Stimulated activated CD4-positive, alpha-beta T cell treated with anti-CD3 and anti-CD28 coated beads, Interleukin-15, amount 100 ng/mL, for 24 hours (primary cell): ENCODE data around the gene RAPGEFL1.
"Not testable (repeated sequence)": the region's sequence is repeated elsewhere in the genome, so short reads cannot be mapped to it uniquely, and the experiment has no call there.

Experiments
- DNase-seq: peaks from one replicate; pipeline ENCODE4 v3.0.0-alpha.2; 2020

The RAPGEFL1 gene

DNA sequence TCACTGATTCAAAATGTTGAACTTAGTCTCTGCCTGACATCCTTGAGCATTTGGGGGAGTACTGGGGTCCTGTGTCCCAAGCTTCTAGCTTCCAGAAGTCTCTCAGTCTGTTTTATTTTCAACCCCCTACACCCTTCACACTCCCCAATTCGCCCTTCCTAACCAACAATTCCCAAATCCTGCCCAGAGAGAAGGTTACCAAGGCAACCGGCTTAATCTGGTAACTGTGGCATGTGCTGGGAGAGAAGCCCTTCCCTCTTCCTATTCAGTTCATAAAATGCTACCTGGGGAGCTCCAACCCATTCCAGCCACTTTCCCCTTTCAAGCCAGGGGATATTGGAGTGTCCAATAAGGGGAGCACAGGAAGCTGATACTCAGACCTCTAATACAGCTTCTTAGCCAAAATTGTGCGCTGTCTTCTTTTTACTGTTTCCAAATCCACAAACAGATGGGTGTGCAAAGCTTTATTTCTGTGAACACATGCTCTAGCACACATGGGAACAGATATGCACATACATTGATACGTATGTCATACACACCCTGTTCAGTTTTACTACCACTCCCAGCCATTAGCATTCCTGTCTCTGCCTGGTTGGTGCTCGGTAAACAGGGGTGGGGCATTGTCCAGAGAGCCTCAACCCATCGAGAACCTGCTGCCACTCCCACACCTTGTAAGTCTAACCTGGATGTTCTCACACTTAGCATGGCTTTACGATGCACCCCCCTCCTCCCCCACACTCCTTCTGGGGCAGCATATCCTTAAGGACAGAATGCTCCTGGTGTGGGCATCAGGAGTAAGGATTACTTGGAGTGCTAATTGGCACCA, 1.1 kb upstream of the RAPGEFL1 start:
- no peak for DNase-seq

DNA sequence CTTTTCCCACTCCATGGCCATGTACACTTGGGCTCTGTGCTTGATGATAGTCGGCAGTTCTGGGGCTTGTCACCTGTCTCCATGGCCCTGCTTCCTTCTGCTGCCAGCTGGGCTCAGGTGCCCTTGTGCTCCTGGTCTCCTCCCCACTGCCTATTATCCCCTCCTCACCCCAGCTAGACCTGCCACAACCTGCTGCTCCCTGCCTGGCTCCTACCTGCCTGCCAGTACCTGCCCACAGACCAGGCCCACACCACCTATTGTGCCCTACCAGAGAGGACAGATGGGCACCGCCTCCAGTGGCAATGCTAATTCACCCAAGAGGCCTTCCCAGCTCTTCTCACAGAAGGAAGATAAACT, 538 bp upstream of the RAPGEFL1 start:
- no peak for DNase-seq

DNA sequence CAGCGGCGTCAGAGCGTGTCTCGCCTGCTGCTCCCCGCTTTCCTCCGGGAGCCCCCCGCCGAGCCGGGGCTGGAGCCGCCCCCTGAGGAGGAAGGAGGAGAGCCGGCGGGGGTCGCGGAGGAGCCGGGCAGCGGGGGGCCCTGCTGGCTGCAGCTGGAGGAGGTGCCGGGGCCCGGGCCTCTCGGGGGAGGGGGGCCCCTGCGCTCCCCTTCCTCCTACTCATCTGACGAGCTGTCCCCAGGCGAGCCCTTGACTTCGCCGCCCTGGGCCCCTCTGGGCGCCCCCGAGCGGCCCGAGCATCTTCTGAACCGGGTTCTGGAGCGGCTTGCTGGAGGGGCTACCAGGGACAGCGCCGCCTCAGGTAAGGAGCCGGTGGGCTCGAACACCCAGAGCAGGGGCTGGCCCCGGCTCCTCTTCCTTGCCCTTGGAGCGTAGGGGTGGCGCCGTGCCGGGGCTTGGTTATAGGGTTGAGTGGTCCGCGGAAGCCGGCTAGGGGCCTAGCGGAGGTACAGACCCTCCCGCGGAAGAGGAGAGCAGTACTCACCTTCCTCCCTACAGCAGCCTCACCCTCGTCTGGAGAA, 841 bp downstream of the RAPGEFL1 start:
- DNase-seq = no peak

DNA sequence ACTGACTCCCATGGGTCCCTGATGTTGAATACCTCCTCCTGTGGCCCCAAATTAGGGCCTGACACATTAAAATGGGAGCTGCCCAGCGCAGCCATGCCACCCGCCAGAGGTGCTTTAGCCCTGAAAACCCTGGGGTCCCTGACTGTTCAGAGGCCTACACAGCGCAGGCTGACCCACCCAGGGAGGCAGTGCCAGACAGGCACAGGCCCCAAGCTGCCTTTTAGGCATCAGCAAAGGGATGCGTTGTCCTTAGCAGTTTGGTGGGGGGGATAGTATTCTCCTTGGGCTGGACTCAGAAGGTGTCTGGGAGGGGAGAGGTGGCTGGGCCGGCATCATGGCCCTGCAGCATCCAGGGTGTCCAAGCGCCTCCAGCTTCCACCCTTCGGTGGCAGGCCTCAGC, 1.4 kb downstream of the RAPGEFL1 start:
- DNase-seq = no peak

DNA sequence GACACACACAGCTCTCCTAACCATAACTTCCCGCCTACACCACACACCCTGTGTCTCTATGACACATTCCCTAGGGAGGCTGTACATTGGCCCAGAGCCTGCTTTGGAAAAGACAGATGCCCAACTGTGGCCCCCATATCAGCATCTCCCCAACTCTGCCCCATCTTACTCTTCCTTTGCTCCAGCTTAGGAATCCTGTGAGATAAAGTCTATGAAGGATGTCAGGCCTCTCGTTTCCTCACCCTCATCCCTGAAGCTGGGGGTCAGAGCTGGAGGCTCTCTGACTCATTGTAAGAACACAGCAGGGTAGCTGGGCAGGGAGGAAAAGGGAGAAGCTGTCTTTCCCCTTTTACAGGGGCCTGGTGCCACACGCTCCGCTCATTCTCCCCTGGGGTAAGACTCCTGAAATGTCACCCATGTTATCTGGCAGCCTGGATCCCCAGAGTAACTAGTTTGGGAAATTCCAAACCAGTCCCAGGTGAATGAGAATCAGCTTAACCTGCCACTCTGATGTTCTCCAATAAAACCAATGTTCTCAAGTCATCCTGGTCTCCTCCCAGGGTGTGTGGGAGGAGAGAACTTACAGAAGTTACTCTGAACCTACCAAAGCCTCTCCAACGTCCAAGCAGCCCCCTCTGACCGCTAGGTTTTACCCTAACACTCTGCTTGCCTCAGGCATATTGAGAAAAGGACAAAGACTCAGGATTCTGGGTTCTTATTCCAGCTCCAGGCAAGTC, 2.8 kb downstream of the RAPGEFL1 start:
- DNase-seq = no peak

DNA sequence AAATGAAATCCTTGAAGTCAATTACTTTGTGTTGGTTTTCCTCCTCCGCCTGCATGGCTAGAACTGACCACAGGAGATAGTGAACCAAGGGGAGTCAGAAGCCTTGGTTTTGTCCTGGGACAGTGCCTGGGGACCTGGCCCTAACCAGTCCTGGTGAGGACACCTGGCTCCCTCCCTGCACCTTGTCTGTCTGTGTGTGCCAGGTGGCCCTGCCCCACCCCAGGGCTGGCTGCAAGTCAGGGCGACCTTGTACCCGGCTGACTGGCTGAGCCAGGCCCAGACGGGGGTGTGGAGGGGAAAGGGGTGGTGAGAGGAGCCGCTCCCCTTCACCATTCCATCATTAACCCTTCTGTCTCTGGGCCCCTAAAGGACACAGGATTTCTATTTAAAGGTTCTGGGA, 3.4 kb downstream of the RAPGEFL1 start:
- DNase-seq = no peak

DNA sequence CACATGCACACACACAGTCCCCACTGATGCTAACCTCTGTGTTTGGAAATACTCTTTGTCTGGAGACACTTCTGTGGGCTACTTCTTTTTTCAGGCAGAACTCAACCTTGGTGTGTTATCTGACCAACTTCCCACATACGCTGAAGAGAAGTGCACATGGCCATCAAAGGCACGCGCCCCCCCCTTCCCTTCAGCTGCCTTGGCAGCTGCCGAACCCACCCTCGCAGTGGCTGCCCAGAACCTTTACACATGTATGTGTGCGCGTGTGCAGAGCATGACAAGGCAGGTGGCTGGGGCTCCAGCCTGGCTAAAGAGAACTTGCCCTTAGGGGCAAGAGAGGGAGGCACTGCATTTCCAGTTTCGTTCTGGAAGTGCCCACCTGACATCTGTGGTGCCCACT, 3.9 kb downstream of the RAPGEFL1 start:
- DNase-seq = no peak

DNA sequence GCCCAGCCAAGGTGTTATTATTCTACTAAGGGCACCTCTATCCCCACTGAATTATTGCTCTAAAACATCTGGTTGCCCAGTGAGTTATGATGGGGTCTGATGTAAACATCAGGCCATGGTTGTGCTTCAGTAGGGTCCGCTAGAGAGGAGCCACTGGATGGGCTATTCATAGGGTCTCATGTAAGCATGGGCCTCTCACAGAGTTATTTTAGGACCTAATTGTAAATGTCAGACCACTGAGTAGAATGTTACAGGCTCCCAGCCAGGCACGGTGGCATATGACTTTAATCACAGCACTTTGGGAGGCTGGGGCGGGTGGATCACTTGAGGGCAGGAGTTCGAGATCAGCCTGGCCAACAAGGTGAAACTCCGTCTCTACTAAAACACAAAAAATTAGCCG, 5.3 kb downstream of the RAPGEFL1 start:
- DNase-seq = no peak

DNA sequence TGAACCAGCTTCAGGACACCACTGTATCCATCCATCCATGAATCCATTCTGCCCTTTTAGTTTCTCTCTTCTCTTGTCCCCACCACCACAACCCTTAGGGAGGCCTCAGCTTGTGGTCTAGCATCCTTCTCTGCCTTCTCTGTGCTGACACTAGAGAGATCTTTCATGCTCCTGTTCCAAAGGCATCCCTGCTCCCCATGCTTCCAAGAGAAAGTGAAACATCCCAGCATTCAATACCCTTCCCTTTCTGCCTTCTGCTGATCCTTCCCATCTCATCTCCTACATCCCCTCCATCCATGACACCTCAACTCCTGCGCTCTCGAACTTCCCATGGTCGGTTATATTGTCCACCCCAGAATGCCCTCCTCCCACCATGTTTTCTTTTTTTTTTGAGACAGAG, 10.0 kb downstream of the RAPGEFL1 start:
- DNase-seq = no peak

DNA sequence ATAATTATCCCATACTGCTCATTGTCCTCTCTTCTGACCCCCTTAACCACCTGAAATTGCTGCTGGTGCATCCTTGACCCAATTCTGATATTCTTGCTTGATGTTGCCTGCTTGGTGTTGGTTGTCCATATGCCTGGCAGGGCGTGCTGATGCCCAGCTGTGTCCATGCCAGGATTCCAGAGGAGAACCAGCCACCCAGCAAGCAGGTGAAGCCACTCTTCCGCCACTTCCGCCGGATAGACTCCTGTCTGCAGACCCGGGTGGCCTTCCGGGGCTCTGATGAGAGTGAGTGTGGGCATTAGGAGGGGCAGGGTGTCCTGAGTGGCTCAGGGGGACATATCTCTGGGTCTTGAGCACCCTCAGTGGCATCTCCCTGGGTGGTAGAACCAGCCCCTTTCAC, 11.4 kb downstream of the RAPGEFL1 start:
- DNase-seq = no peak

DNA sequence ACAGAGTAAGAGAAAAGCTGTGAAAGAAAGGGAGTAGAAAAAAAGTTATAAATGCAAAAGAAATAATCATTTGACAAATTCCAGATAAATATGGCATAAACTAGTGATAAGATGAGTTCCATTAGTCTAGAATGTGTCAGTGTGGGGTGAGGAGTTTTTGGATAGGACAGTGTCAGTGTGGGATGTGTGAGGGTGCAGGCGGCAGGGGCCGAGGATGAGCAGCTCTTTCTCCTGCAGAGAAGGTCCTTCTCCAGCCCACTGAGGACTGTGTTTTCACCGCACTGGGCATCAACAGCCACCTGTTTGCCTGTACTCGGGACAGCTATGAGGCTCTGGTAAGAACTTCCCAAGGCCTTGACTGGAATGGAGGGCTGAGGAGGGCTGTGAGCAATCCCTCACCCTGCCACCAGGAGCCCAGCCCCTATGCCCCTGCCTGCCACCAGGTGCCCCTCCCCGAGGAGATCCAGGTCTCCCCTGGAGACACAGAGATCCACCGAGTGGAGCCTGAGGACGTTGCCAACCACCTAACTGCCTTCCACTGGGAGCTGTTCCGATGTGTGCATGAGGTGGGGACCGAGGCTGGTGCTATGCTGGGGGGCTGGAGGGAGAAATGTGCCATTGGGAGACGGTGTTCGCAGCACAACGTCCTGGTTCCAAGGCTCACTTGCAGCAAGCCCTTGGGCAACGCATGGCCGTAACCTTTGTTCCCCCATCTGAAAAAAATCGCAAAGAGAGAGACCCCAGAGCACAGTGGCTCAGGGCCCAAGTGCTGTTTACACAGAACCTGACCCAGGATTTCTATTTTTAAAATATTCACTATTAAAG, 13.1 kb downstream of the RAPGEFL1 start:
- DNase-seq = peak; percentile 50

DNA sequence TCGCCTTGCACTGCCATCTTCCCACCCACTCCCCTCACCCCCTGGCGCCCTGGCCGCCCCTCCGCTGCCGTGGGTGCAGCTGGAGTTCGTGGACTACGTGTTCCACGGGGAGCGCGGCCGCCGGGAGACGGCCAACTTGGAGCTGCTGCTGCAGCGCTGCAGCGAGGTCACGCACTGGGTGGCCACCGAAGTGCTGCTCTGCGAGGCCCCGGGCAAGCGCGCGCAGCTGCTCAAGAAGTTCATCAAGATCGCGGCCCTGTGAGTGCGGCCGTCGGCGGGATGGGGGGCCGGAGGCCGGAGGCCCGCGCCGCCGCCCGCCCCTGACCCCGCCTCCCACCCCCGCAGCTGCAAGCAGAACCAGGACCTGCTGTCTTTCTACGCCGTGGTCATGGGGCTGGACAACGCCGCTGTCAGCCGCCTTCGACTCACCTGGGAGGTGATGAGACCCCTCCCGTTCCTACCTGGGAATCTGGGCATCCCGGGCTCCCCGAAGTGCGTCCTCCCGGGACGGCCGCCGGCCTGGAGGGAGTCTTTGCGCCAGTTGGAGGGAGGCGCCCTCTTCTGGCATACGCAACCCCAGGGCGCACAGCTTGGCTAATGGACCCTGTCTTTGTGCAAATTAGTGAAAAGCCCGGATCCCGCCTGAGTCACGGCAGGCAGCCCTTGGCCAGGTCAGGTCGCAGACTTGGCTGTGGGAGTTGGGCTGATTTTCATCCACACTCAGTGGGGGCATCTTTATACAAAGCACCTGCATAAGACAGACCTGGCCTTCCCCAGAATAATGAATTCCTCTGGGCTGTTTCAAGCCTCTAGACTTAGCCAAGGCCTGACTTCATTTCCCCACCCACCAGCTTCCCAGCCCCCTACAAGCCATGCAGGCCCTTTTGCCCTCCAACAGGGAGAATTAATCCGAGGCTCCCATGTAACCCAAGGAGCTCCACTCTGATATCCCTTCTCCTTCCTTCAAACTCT, 14.3 kb downstream of the RAPGEFL1 start:
- peak; percentile 80 for DNase-seq

DNA sequence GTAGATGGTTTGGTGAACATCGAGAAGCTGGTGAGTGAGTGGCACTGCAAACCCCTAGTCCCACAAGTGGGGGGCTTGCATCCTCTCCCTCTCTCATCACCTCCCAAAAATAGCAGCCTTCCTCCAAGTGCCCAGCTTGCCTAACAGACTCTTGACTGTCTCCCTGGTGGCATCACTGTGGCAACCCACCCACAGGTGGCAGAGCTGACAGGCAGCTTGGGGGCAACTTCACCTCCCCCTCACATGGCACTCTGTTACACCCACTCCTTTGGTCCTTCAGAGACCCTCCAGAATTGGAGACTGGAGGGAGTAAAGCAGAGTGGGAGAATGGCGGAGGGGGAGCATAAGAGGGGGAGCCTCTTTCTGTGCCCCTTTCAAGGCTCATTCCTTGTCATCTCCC, 15.7 kb downstream of the RAPGEFL1 start:
- no peak for DNase-seq

DNA sequence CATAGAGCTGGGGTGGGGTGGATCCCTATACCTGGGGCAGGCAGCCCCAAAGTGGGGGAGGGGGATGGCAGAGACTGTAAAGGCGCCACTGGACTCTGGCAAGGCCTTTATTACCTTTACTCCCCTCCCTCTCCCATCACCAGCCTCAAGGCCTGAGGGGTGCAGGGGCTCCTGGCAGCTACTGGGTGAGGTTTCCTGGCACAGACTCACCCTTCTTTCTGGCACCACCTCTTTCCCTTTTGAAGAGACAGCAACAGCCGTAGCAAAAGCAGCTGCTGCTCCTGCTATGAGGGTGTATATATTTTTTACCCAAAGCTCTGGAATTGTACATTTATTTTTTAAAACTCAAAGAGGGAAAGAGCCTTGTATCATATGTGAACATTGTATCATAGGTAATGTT, 17.6 kb downstream of the RAPGEFL1 start:
- DNase-seq = no peak

DNA sequence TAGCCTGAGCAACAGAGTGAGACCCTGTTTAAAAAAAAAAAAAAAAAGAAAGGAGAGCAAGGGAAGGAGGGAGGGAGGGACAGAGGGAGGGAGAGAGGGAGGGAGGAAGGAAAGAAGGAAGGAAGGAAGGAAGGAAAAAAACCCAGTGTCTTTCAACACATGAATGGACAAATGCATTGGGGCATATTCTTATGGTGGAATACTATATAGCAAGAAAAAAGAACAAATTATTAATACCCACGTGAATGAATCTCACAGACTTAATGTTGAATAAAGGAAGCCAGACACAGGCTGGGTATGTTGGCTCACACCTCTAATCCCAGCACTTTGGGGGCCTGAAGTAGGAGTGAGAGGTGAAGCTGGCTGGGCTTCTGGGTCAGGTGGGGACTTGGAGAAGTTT, 20.3 kb downstream of the RAPGEFL1 start:
- no peak for DNase-seq

DNA sequence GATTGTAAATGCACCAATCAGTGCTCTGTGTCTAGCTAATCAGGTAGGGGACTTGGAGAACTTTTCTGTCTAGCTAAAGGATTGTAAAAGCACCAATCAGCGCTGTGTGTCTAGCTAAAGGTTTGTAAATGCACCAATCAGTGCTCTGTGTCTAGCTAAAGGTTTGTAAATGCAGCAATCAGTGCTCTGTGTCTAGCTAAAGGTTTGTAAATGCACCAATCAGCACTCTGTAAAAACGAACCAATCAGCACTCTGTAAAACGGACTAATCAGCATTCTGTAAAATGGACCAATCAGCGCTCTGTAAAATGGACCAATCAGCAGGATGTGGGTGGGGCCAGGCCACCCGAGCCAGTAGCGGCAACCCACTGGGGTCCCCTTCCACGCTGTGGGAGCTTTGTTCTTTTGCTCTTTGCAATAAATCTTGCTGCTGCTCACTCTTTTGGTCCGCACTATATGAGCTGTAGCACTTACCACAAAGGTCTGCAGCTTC, 20.7 kb downstream of the RAPGEFL1 start:
- peak; percentile 39 for DNase-seq

DNA sequence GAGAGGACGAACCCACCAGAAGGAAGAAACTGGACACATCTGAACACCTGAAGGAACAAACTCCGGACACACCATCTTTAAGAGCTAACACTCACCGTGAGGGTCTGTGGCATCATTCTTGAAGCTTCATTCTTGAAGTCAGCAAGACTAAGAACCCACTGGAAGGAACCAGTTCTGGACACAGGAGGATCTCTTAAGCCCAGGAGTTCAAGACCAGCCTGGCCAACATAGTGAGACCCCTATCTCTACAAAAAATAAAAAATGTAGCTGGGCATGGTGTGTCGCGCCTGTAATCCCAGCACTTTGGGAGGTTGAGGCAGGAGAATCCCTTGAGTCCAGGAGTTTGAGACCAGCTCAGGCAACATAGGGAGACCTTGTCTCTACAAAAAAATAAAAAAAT, 21.3 kb downstream of the RAPGEFL1 start:
- no peak for DNase-seq

DNA sequence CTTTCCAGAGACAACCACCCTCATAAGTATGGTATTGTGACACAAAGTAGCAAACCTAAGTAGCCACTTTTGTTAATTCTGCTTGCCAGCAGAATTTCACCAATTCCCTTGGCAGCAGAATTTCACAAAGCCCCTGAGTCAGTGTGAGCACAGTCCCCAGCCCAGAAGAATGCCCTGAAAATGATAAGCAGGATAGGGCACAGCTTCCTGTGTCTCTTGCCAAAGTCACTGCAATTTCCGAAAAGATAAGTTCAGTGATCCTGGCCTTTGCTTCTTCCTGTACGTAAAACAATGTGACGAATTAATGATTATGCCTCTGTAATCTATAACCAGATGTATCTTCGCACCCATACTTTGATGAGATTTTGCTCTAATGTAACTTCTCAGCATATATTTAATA, 25.9 kb downstream of the RAPGEFL1 start:
- no peak for DNase-seq

DNA sequence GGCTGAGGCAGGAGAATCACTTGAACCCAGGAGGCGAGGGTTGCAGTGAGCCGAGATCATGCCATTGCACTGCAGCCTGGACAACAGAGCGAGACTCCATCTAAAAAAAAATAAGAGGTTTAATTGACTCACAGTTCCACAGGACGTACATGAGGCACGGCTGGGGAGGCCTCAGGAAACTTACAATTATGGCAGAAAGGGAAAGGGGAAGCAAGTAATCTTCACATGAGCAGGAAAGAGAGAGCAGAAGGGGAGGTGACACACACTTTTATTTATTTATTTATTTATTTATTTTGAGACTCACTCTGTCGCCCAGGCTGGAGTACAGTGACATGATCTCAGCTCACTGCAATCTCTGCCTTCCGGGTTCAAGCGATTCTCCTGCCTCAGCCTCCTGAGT, 28.9 kb downstream of the RAPGEFL1 start:
- not testable (repeated sequence) for DNase-seq

DNA sequence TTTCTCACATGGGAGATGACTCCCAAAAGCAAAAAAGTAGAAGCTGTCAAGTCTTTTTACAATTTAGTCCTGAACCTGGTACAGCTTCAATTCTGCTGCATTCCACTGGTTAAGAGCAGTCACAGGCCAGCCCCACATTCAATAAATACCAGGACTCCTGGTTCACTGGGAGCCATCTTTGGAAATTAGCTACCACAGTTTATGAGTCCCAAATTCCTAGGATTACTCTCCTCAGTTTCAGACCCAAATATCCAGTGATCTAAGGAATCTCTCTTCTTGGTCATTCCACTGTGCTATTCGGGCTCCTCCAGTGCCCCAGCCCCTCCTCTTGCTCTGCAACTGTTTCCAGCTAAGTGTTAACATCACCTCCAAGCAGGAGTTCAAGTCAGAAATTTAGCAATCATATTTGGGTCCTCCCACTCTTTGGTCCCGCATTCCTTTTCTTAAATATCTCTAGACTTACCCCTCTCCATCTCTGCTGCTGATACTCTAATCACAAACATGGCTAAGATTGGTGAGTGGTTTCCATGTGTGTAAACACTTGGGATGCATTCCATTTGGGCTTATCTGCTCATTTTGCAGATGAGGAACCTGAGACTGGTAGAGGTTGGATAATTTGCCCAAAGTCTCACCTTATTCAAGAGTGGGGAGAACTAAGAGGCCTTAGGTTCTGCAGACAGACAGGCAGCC, 32.3 kb downstream of the RAPGEFL1 start:
- DNase-seq = no peak

DNA sequence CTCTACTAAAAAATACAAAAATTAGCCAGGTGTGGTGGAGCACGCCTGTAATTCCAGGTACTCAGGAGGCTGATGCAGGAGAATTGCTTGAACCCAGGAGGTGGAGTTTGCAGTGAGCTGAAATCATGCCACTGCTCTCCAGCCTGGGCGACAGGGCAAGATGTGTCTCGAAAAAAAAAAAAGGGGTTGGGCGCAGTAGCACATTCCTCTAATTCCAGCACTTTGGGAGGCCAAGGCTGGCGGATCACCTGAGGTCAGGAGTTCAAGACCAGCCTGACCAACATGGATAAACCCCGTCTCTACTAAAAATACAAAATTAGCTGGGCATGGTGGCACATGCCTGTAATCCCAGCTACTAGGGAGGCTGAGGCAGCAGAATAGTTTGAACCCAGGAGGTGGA, 36.6 kb downstream of the RAPGEFL1 start:
- not testable (repeated sequence) for DNase-seq
